HepG2 (cell line): ENCODE results near the gene LAMA5. TPM values are rescaled to one million over a fixed set of nuclear protein-coding genes. Genes with fewer than 3 reads are reported as not detected.
A peak's percentile ranks its signal among the peaks of the same experiment; 100 is the strongest.

Experiments
- AGO2 ChIP-seq: fragments of 200-400 bp; formaldehyde crosslinking; optimal IDR thresholded peaks from 2 replicates; pipeline ENCODE3; 2017; ENCODE audit warnings: mild to moderate bottlenecking, low read depth, low read length, moderate library complexity
- EED ChIP-seq: sonication (generic); formaldehyde crosslinking; IDR thresholded peaks from 2 replicates; pipeline ENCODE4 v1.5.0; 2020; ENCODE audit warnings: mild to moderate bottlenecking, missing genetic modification reagents
- HNRNPK ChIP-seq: fragments of 200-400 bp; formaldehyde crosslinking; IDR thresholded peaks from 2 replicates; pipeline ENCODE4 v1.6.1; 2018; ENCODE audit warnings: low read length, low read depth, moderate library complexity, mild to moderate bottlenecking; ENCODE audit not compliant: poor library complexity, severe bottlenecking
- KDM4B ChIP-seq: sonication (generic); formaldehyde crosslinking; IDR thresholded peaks from 2 replicates; pipeline ENCODE4 v1.4.0; 2020; ENCODE audit warnings: missing genetic modification reagents
- KMT2A ChIP-seq: sonication (generic); formaldehyde crosslinking; IDR thresholded peaks from 2 replicates; pipeline ENCODE4 v1.4.0; 2020; ENCODE audit warnings: missing genetic modification reagents
- PCBP1 ChIP-seq: fragments of 200-400 bp; formaldehyde crosslinking; IDR thresholded peaks from 2 replicates; pipeline ENCODE4 v1.6.1; 2017; ENCODE audit warnings: mild to moderate bottlenecking, low read depth, low read length, borderline replicate concordance
- RFX5 ChIP-seq: IDR thresholded peaks from 2 replicates; pipeline ENCODE4 v1.6.1; 2011; ENCODE audit warnings: low read depth, low read length, improper control_type of control experiment
- ZFY ChIP-seq: sonication (generic); formaldehyde crosslinking; IDR thresholded peaks from 2 replicates; pipeline ENCODE4 v1.4.0; 2020; ENCODE audit warnings: missing genetic modification reagents
- polyA plus RNA-seq, 8 experiments: library from polyadenylated mRNA; depleted of rRNA in 3 of 8; stranded (reverse) in 7 of 8; unstranded in 1 of 8; fragments of >200 nt; fragmentation: Illumina TruSeq in 4 of 8; extraction: Trizol in 4 of 8; gene quantifications; 2 replicates each; pipeline versions ENCODE4 v1.2.1 to v1.2.3, GENCODE V29; 2011 to 2016; ENCODE audit warnings: low read depth in 4 of 8, missing spikeins in 1 of 8, mixed read lengths in 1 of 8; ENCODE audit not compliant: insufficient read depth in 1 of 8
- total RNA-seq, 5 experiments: library from RNA; depleted of rRNA; stranded (reverse); fragments of >200 nt; fragmentation: Illumina TruSeq; extraction: Trizol; gene quantifications; 2 replicates each; pipeline ENCODE4 v1.2.3, GENCODE V29; 2016; ENCODE audit warnings: low read depth in 1 of 5
- TF ChIP-seq, protein P1 (sequence below): sonication (generic); formaldehyde crosslinking; IDR thresholded peaks from 2 replicates; pipeline ENCODE4 v1.4.0; 2020; ENCODE audit warnings: missing genetic modification reagents, low read depth, mild to moderate bottlenecking, borderline replicate concordance
- TF ChIP-seq, protein P2 (sequence below), 2 experiments: fragments of 450-650 bp in 1 of 2; sonication (generic) in 1 of 2; formaldehyde crosslinking in 1 of 2; IDR thresholded peaks; 2 replicates each; pipeline versions ENCODE4 v1.6.1 to v1.8.0; 2016 to 2022; ENCODE audit warnings: antibody characterized with exemption in 1 of 2, mild to moderate bottlenecking in 1 of 2, missing genetic modification reagents in 1 of 2
- TF ChIP-seq, protein P3 (sequence below): sonication (generic); formaldehyde crosslinking; IDR thresholded peaks from 2 replicates; pipeline ENCODE4 v1.8.0; 2022; ENCODE audit warnings: mild to moderate bottlenecking, missing genetic modification reagents, moderate library complexity

The LAMA5 gene
- total and polyA plus RNA-seq, 2 of the 13 experiments (the other 11 are each of a cell fraction or from before 2014, with no cell fraction given), result 21.0 to 44.7 TPM

- TF ChIP-seq, protein P1, sequence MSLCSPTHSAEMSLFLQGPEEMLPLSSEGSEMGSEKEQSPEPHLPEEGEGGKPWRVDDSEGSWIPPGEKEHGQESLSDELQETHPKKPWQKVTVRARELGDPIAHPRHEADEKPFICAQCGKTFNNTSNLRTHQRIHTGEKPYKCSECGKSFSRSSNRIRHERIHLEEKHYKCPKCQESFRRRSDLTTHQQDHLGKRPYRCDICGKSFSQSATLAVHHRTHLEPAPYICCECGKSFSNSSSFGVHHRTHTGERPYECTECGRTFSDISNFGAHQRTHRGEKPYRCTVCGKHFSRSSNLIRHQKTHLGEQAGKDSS (CRISPR knock-in tag), result peak; percentile 80
- TF ChIP-seq KDM4B (CRISPR knock-in tag), result 0 out of 2 replicates have a peak, but pooled peaks have one; percentile 27
- peak; percentile 99 for TF ChIP-seq AGO2
- TF ChIP-seq ZFY (CRISPR knock-in tag), result peak; percentile 95
- TF ChIP-seq, protein P2, sequence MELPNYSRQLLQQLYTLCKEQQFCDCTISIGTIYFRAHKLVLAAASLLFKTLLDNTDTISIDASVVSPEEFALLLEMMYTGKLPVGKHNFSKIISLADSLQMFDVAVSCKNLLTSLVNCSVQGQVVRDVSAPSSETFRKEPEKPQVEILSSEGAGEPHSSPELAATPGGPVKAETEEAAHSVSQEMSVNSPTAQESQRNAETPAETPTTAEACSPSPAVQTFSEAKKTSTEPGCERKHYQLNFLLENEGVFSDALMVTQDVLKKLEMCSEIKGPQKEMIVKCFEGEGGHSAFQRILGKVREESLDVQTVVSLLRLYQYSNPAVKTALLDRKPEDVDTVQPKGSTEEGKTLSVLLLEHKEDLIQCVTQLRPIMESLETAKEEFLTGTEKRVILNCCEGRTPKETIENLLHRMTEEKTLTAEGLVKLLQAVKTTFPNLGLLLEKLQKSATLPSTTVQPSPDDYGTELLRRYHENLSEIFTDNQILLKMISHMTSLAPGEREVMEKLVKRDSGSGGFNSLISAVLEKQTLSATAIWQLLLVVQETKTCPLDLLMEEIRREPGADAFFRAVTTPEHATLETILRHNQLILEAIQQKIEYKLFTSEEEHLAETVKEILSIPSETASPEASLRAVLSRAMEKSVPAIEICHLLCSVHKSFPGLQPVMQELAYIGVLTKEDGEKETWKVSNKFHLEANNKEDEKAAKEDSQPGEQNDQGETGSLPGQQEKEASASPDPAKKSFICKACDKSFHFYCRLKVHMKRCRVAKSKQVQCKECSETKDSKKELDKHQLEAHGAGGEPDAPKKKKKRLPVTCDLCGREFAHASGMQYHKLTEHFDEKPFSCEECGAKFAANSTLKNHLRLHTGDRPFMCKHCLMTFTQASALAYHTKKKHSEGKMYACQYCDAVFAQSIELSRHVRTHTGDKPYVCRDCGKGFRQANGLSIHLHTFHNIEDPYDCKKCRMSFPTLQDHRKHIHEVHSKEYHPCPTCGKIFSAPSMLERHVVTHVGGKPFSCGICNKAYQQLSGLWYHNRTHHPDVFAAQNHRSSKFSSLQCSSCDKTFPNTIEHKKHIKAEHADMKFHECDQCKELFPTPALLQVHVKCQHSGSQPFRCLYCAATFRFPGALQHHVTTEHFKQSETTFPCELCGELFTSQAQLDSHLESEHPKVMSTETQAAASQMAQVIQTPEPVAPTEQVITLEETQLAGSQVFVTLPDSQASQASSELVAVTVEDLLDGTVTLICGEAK (IDR thresholded peaks at IDR 0.05), result no peak
- TF ChIP-seq, protein P2 (CRISPR knock-in tag; IDR thresholded peaks at IDR 0.05), result peak; percentile 84
- TF ChIP-seq, protein P3, sequence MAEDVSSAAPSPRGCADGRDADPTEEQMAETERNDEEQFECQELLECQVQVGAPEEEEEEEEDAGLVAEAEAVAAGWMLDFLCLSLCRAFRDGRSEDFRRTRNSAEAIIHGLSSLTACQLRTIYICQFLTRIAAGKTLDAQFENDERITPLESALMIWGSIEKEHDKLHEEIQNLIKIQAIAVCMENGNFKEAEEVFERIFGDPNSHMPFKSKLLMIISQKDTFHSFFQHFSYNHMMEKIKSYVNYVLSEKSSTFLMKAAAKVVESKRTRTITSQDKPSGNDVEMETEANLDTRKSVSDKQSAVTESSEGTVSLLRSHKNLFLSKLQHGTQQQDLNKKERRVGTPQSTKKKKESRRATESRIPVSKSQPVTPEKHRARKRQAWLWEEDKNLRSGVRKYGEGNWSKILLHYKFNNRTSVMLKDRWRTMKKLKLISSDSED, result no peak
- peak; percentile 51 for TF ChIP-seq HNRNPK
- no peak for TF ChIP-seq RFX5
- TF ChIP-seq KMT2A (CRISPR knock-in tag), result peak; percentile 26; the same call in 1 of the 2 replicates
- peak; percentile 93; the same call in 1 of the 2 replicates for TF ChIP-seq EED (CRISPR knock-in tag)
- TF ChIP-seq PCBP1, result peak; percentile 86; the same call in 1 of the 2 replicates
Observed at GRCh38 chr20:62367633-62368391, 700 bp upstream of the LAMA5 start (continued).
